B cell (primary cell): ENCODE results near the gene ADAM30. TPM values are rescaled to one million over a fixed set of nuclear protein-coding genes. Genes with fewer than 3 reads are reported as not detected.

Experiments used
- ATAC-seq: fragments of 200-7000 bp; cut with Tn5 transposase; one replicate; pipeline ENCODE4 v1.10.0; 2021; ENCODE audit warnings: low read depth, mild to moderate bottlenecking, moderate number of reproducible peaks, moderate library complexity
- CTCF ChIA-PET: fragments of 350-600 bp; sonication (Branson Sonifier 250); formaldehyde crosslinking; loops from one replicate; lab custom pipeline; 2021; ENCODE audit warnings: antibody characterized with exemption, inconsistent platforms; lab: Charles Lee
- POLR2A ChIA-PET: fragments of 350-600 bp; sonication (Branson Sonifier 250); formaldehyde crosslinking; loops from one replicate; lab custom pipeline; 2021; ENCODE audit warnings: antibody characterized with exemption; lab: Charles Lee
- DNase-seq: peaks from one replicate; pipeline ENCODE4 v3.0.0; 2013
- H2AFZ ChIP-seq: 2 replicates; pipeline ENCODE4 v1.6.1; 2012; ENCODE audit warnings: mild to moderate bottlenecking, low read depth, low read length; ENCODE audit not compliant: insufficient read depth, poor library complexity, severe bottlenecking
- H3K27ac ChIP-seq, 2 donors: 1 replicate in 1 of 2; 2 replicates in 1 of 2; pipeline ENCODE4 v1.5.1; 2012 to 2013; ENCODE audit warnings: low read length in 2 of 2, mild to moderate bottlenecking in 2 of 2, moderate library complexity in 1 of 2
- H3K27me3 ChIP-seq, 4 experiments: fragments of 200-600 bp in 1 of 4; sonication (generic) in 1 of 4; replicated peaks in 1 of 4; 1 replicate in 2 of 4; 2 replicates in 2 of 4; pipeline versions ENCODE4 v1.6.1 to v1.7.0; 2013 to 2016; ENCODE audit warnings: low read length in 3 of 4, mild to moderate bottlenecking in 2 of 4, mixed read lengths in 1 of 4, moderate library complexity in 1 of 4; ENCODE audit not compliant: insufficient read depth in 4 of 4, control insufficient read depth in 3 of 4; ENCODE audit errors: control extremely low read depth in 1 of 4
- H3K36me3 ChIP-seq, 2 experiments: replicated peaks in 1 of 2; 1 replicate in 1 of 2; 2 replicates in 1 of 2; pipeline versions ENCODE4 v1.6.1 to v1.7.1; 2013; ENCODE audit warnings: low read length in 1 of 2; ENCODE audit not compliant: insufficient read depth in 2 of 2, control insufficient read depth in 1 of 2; ENCODE audit errors: control extremely low read depth in 1 of 2, extremely low read depth in 1 of 2
- H3K4me1 ChIP-seq, 2 donors: fragments of 200-600 bp in 1 of 2; sonication (generic) in 1 of 2; 1 replicate in 1 of 2; 2 replicates in 1 of 2; pipeline versions ENCODE4 v1.5.1 to v1.6.1; 2013 to 2017; ENCODE audit warnings: low read length in 2 of 2; ENCODE audit not compliant: control insufficient read depth in 2 of 2, insufficient read depth in 2 of 2
- H3K4me2 ChIP-seq: replicated peaks from 2 replicates; pipeline ENCODE3; 2012; ENCODE audit warnings: mild to moderate bottlenecking, low read depth, low read length; ENCODE audit not compliant: poor library complexity, severe bottlenecking
- H3K4me3 ChIP-seq, 5 experiments: fragments of 200-600 bp in 1 of 5; sonication (generic) in 1 of 5; 1 replicate in 3 of 5; 2 replicates in 2 of 5; pipeline versions ENCODE4 v1.5.1 to v1.7.0; 2011 to 2016; ENCODE audit warnings: low read length in 4 of 5, mild to moderate bottlenecking in 4 of 5, low read depth in 2 of 5, control low read depth in 1 of 5, moderate library complexity in 1 of 5; ENCODE audit not compliant: insufficient read depth in 1 of 5; ENCODE audit errors: control extremely low read depth in 1 of 5, extremely low read depth in 1 of 5
- H3K79me2 ChIP-seq: fragments of 200-600 bp; sonication (generic); one replicate; pipeline ENCODE4 v1.6.0; 2016; ENCODE audit warnings: low read length; ENCODE audit not compliant: control insufficient read depth, insufficient read depth
- H3K9ac ChIP-seq: fragments of 200-600 bp; sonication (generic); 2 replicates; pipeline ENCODE4 v1.6.1; 2017; ENCODE audit warnings: mild to moderate bottlenecking, low read length, moderate library complexity
- H3K9me3 ChIP-seq, 3 donors: one replicate each; pipeline versions ENCODE4 v1.6.1 to v1.7.1; 2013; ENCODE audit warnings: low read length in 2 of 3; ENCODE audit not compliant: control insufficient read depth in 2 of 3, insufficient read depth in 1 of 3; ENCODE audit errors: control extremely low read depth in 1 of 3
- H4K20me1 ChIP-seq: 2 replicates; pipeline ENCODE4 v1.6.0; 2012; ENCODE audit warnings: mild to moderate bottlenecking, low read length; ENCODE audit not compliant: insufficient read depth, control insufficient read depth, poor library complexity, severe bottlenecking
- H3K27ac Mint-ChIP-seq: one replicate; pipeline ENCODE4 v1.8.0; 2021; ENCODE audit warnings: mixed read lengths
- H3K27me3 Mint-ChIP-seq: one replicate; pipeline ENCODE4 v1.8.0; 2021; ENCODE audit warnings: mixed read lengths
- H3K4me1 Mint-ChIP-seq: one replicate; pipeline ENCODE4 v1.8.0; 2021; ENCODE audit warnings: mixed read lengths
- H3K4me3 Mint-ChIP-seq: one replicate; pipeline ENCODE4 v1.8.0; 2021; ENCODE audit warnings: mixed read lengths
- H3K9me3 Mint-ChIP-seq: one replicate; pipeline ENCODE4 v1.8.0; 2022; ENCODE audit warnings: mixed read lengths; ENCODE audit not compliant: insufficient read depth
- CTCF ChIP-seq: fragments of 200-600 bp; IDR thresholded peaks from one replicate; pipeline ENCODE4 v1.8.0; 2022; ENCODE audit warnings: antibody characterized with exemption, mild to moderate bottlenecking
- EZH2 ChIP-seq: IDR thresholded peaks from 2 replicates; pipeline ENCODE4 v1.6.1; 2012; ENCODE audit warnings: borderline replicate concordance, low read depth, mild to moderate bottlenecking, moderate library complexity, low read length; ENCODE audit not compliant: insufficient read depth, poor library complexity, severe bottlenecking
- whole genome bisulfite sequencing: methylation state at CpG from one replicate; pipeline ENCODE4 v1.1.5; 2013; ENCODE audit warnings: missing lambda C conversion rate; ENCODE audit not compliant: insufficient coverage; 5-methylcytosine and 5-hydroxymethylcytosine counted together
- intact Hi-C: fragments of 100-400 bp; cut with micrococcal nuclease; formaldehyde crosslinking; loops from one replicate; pipeline ENCODE4 v1.10.0; 2022
- polyA plus RNA-seq: library from polyadenylated mRNA; depleted of rRNA; stranded (reverse); fragments of >200 nt; gene quantifications from 2 replicates; pipeline ENCODE4 v1.2.3, GENCODE V29; 2012
- total RNA-seq, 2 donors: library from RNA; stranded (reverse); fragments of 120-200 nt in 1 of 2; gene quantifications; 1 replicate in 1 of 2; 2 replicates in 1 of 2; pipeline versions ENCODE4 v1.2.3 to v1.2.4, GENCODE V29; 2013 to 2022

ADAM30 gene
- total and polyA plus RNA-seq, 2 donors (not counting 1 experiment from before 2014, with no cell fraction given) = not detected

GRCh38 chr1:119866451-119866850 is 29.9 kb downstream of the ADAM30 start:
- no peaks in the 10 kb centered on the region for H3K9me3 ChIP-seq
- H2AFZ ChIP-seq = no peak overlapping the region
- DNase-seq (no peak), ATAC-seq (no peak)
- no peaks in the 10 kb centered on the region for H3K79me2 ChIP-seq
- H3K4me2 ChIP-seq = no peak overlapping the region
- no peak overlapping the region for H3K27ac ChIP-seq
- H3K4me1 ChIP-seq = peaks cover 0 to 4% of the 10 kb centered on the region in 2 donors
- peaks cover 0 to 9% (median 0%) of the 10 kb centered on the region in 4 experiments for H3K27me3 ChIP-seq
- no peaks in the 10 kb centered on the region for H3K36me3 ChIP-seq
- Mint-ChIP-seq H3K4me3 (no peak overlapping the region), H3K27ac (no peak overlapping the region), H3K4me1 (no peaks in the 10 kb centered on the region), H3K9me3 (no peaks in the 10 kb centered on the region), H3K27me3 (peaks cover 22% of the 10 kb centered on the region)
- no peak overlapping the region for H3K9ac ChIP-seq
- 93% methylated on average over 2 of the region's 3 CpGs for WGBS
- H4K20me1 ChIP-seq = no peaks in the 10 kb centered on the region
- intact Hi-C loops = no loop called here
- ChIA-PET POLR2A (no interaction called here), CTCF (no interaction called here)
- TF ChIP-seq EZH2 (no peak), CTCF (no peak)
- H3K4me3 ChIP-seq = no peak overlapping the region

GRCh38 chr1:119865627-119866026 is 30.7 kb downstream of the ADAM30 start:
- Histone ChIP-seq H3K4me2 (no peak overlapping the region), H3K9ac (no peak overlapping the region), H3K36me3 (no peaks in the 10 kb centered on the region), H3K27ac (no peak overlapping the region), H3K27me3 (peaks cover 0 to 4% (median 0%) of the 10 kb centered on the region in 4 experiments), H3K9me3 (no peaks in the 10 kb centered on the region), H3K4me1 (no peaks in the 10 kb centered on the region), H3K4me3 (no peak overlapping the region), H4K20me1 (no peaks in the 10 kb centered on the region), H3K79me2 (no peaks in the 10 kb centered on the region), H2AFZ (no peak overlapping the region)
- Mint-ChIP-seq H3K27ac (no peak overlapping the region), H3K9me3 (no peaks in the 10 kb centered on the region), H3K4me3 (no peak overlapping the region), H3K4me1 (no peaks in the 10 kb centered on the region), H3K27me3 (peaks cover 21% of the 10 kb centered on the region)
- CTCF ChIA-PET = no interaction called here
- no CpG with 5 or more reads among the region's 4 CpGs for WGBS
- no peak for DNase-seq
- no peak for TF ChIP-seq CTCF
- TF ChIP-seq EZH2 = no peak
- intact Hi-C loops = no loop called here
- ATAC-seq = no peak
- POLR2A ChIA-PET = no interaction called here
